Measurements from ENCODE around the gene NOP53.

- TF ChIP-seq CTCF (conservative IDR thresholded peaks at IDR 0.05; ENCODE audit: low read length), result no peak
- TF ChIP-seq EZH2phosphoT487 (IDR thresholded peaks at IDR 0.05; ENCODE audit: borderline replicate concordance, low read depth, low read length), result no peak
Observed at GRCh38 chr19:47778954-47779351, 33.6 kb downstream of the NOP53 start.

Measured in OCI-LY7 (cell line).